IMR-90 (cell line): ENCODE data around the gene MTA3. TPM values are rescaled to one million over a fixed set of nuclear protein-coding genes. Genes with fewer than 3 reads are reported as not detected.

Experiments
- ATAC-seq: fragments of 200-7000 bp; cut with Tn5 transposase; 2 replicates; pipeline ENCODE4 v1.9.1; 2020; ENCODE audit warnings: low read depth, mild to moderate bottlenecking, moderate library complexity
- BruUV-seq: library from RNA; stranded (reverse); fragments of 400-500 nt; replicated peaks from 2 replicates; lab custom pipeline; 2021; lab: Mats Ljungman, UMichigan
- CTCF ChIA-PET: fragments of 300-600 bp; formaldehyde crosslinking; extraction: SDS; loops from one replicate; lab custom pipeline; 2021; ENCODE audit warnings: antibody characterized with exemption; lab: Yijun Ruan, JAX
- POLR2A ChIA-PET: fragments of 300-600 bp; sonication (Branson Sonifier 250); formaldehyde crosslinking; loops from one replicate; lab custom pipeline; 2022; ENCODE audit warnings: antibody characterized with exemption; ENCODE audit not compliant: unreplicated experiment; lab: Charles Lee
- DNase-seq: peaks from one replicate; pipeline ENCODE4 v3.0.0; 2013
- H2AFZ ChIP-seq: replicated peaks from 2 replicates; pipeline ENCODE3; 2013; ENCODE audit warnings: low read length, mild to moderate bottlenecking; ENCODE audit not compliant: poor library complexity
- H2AK5ac ChIP-seq: 2 replicates; pipeline ENCODE4 v1.6.1; 2013; ENCODE audit warnings: low read depth, low read length, inconsistent platforms
- H2AK9ac ChIP-seq: replicated peaks from 2 replicates; pipeline ENCODE3; 2013; ENCODE audit warnings: mild to moderate bottlenecking, low read depth, low read length, moderate library complexity; ENCODE audit not compliant: poor library complexity
- H2BK120ac ChIP-seq: 2 replicates; pipeline ENCODE4 v1.6.1; 2013; ENCODE audit warnings: low read depth, low read length, inconsistent platforms
- H2BK15ac ChIP-seq: 3 replicates; pipeline ENCODE4 v1.6.1; 2013; ENCODE audit warnings: low read depth, low read length, inconsistent platforms
- H2BK20ac ChIP-seq: 2 replicates; pipeline ENCODE4 v1.6.1; 2013; ENCODE audit warnings: low read depth, mild to moderate bottlenecking, inconsistent platforms, low read length, moderate library complexity
- H2BK5ac ChIP-seq: 2 replicates; pipeline ENCODE4 v1.6.1; 2013; ENCODE audit warnings: mild to moderate bottlenecking, low read depth, low read length, inconsistent platforms; ENCODE audit not compliant: poor library complexity, severe bottlenecking
- H3K14ac ChIP-seq: replicated peaks from 2 replicates; pipeline ENCODE4 v1.6.1; 2013; ENCODE audit warnings: low read depth, low read length, inconsistent platforms
- H3K18ac ChIP-seq: 2 replicates; pipeline ENCODE4 v1.6.1; 2013; ENCODE audit warnings: low read depth, low read length, control low read depth
- H3K23ac ChIP-seq: 2 replicates; pipeline ENCODE4 v1.6.1; 2013; ENCODE audit warnings: low read depth, low read length, inconsistent platforms
- H3K27ac ChIP-seq: 2 replicates; pipeline ENCODE4 v1.5.1; 2013; ENCODE audit warnings: mild to moderate bottlenecking, control low read depth, low read length; ENCODE audit not compliant: insufficient read depth
- H3K27me3 ChIP-seq: 2 replicates; pipeline ENCODE4 v1.6.1; 2013; ENCODE audit warnings: low read length; ENCODE audit not compliant: control insufficient read depth, insufficient read depth
- H3K36me3 ChIP-seq: 2 replicates; pipeline ENCODE4 v1.6.1; 2013; ENCODE audit warnings: low read length, mixed read lengths; ENCODE audit not compliant: control insufficient read depth, insufficient read depth
- H3K4ac ChIP-seq: 2 replicates; pipeline ENCODE4 v1.6.1; 2013; ENCODE audit warnings: low read depth, low read length, inconsistent platforms
- H3K4me1 ChIP-seq: 2 replicates; pipeline ENCODE4 v1.6.1; 2013; ENCODE audit warnings: low read length, mixed read lengths; ENCODE audit not compliant: control insufficient read depth, insufficient read depth
- H3K4me2 ChIP-seq: 2 replicates; pipeline ENCODE4 v1.6.1; 2013; ENCODE audit warnings: low read depth, mild to moderate bottlenecking, control low read depth, low read length, moderate library complexity
- H3K4me3 ChIP-seq: 2 replicates; pipeline ENCODE4 v1.5.1; 2013; ENCODE audit warnings: low read depth, mild to moderate bottlenecking, control low read depth, low read length, moderate library complexity; ENCODE audit not compliant: insufficient read depth
- H3K56ac ChIP-seq: 2 replicates; pipeline ENCODE4 v1.6.1; 2013; ENCODE audit warnings: low read length, inconsistent platforms; ENCODE audit not compliant: insufficient read depth; ENCODE audit errors: extremely low read depth
- H3K79me1 ChIP-seq, 2 experiments: 2 replicates each; pipeline ENCODE4 v1.6.1; 2013; ENCODE audit warnings: low read length in 2 of 2, inconsistent platforms in 1 of 2, low read depth in 1 of 2
- H3K9ac ChIP-seq: 2 replicates; pipeline ENCODE4 v1.6.1; 2013; ENCODE audit warnings: low read depth, low read length, control low read depth
- H3K9me1 ChIP-seq: 2 replicates; pipeline ENCODE4 v1.6.1; 2013; ENCODE audit warnings: low read length, inconsistent platforms; ENCODE audit not compliant: insufficient read depth
- H3K9me3 ChIP-seq: 2 replicates; pipeline ENCODE4 v1.6.1; 2013; ENCODE audit warnings: low read length; ENCODE audit not compliant: control insufficient read depth, insufficient read depth
- H4K20me1 ChIP-seq: 2 replicates; pipeline ENCODE4 v1.6.1; 2013; ENCODE audit warnings: low read length, inconsistent platforms; ENCODE audit not compliant: insufficient read depth
- H4K5ac ChIP-seq: 2 replicates; pipeline ENCODE4 v1.6.1; 2013; ENCODE audit warnings: mild to moderate bottlenecking, low read depth, low read length, control low read depth
- H4K8ac ChIP-seq, 2 experiments: 2 replicates each; pipeline ENCODE4 v1.6.1; 2013; ENCODE audit warnings: low read depth in 2 of 2, low read length in 2 of 2, control low read depth in 1 of 2, inconsistent platforms in 1 of 2
- H4K91ac ChIP-seq: 2 replicates; pipeline ENCODE4 v1.6.1; 2013; ENCODE audit warnings: low read depth, low read length, inconsistent platforms; ENCODE audit not compliant: insufficient read depth
- BHLHE40 ChIP-seq: fragments of 150-350 bp; IDR thresholded peaks from 2 replicates; pipeline ENCODE4 v1.6.1; 2016; ENCODE audit warnings: mild to moderate bottlenecking, low read depth, low read length
- CEBPB ChIP-seq: IDR thresholded peaks from 2 replicates; pipeline ENCODE4 v1.6.1; 2012; ENCODE audit warnings: low read depth, low read length, improper control_type of control experiment
- CHD1 ChIP-seq: IDR thresholded peaks from 2 replicates; pipeline ENCODE4 v1.6.1; 2012; ENCODE audit warnings: low read depth, low read length, improper control_type of control experiment
- FOS ChIP-seq: fragments of 150-350 bp; IDR thresholded peaks from 2 replicates; pipeline ENCODE4 v1.6.1; 2016; ENCODE audit warnings: low read depth, low read length
- MAZ ChIP-seq: IDR thresholded peaks from 2 replicates; pipeline ENCODE4 v1.6.1; 2012; ENCODE audit warnings: low read depth, mild to moderate bottlenecking, low read length, improper control_type of control experiment, moderate library complexity, borderline replicate concordance
- MXI1 ChIP-seq: IDR thresholded peaks from 2 replicates; pipeline ENCODE4 v1.6.1; 2012; ENCODE audit warnings: low read depth, mild to moderate bottlenecking, low read length, moderate library complexity, borderline replicate concordance
- NFE2L2 ChIP-seq: fragments of 150-350 bp; IDR thresholded peaks from 2 replicates; pipeline ENCODE4 v1.6.1; 2016; ENCODE audit warnings: low read depth, mild to moderate bottlenecking, low read length
- POLR2A ChIP-seq: IDR thresholded peaks from 2 replicates; pipeline ENCODE4 v1.6.1; 2012; ENCODE audit warnings: mild to moderate bottlenecking, low read depth, low read length
- RAD21 ChIP-seq: IDR thresholded peaks from 2 replicates; pipeline ENCODE4 v1.6.1; 2012; ENCODE audit warnings: low read length, improper control_type of control experiment
- RCOR1 ChIP-seq: IDR thresholded peaks from 2 replicates; pipeline ENCODE4 v1.6.1; 2012; ENCODE audit warnings: mild to moderate bottlenecking, low read length, improper control_type of control experiment; ENCODE audit not compliant: insufficient replicate concordance
- RFX5 ChIP-seq: IDR thresholded peaks from 2 replicates; pipeline ENCODE4 v1.8.0; 2012; ENCODE audit warnings: low read depth, mild to moderate bottlenecking, low read length, moderate library complexity
- SMC3 ChIP-seq: fragments of 150-350 bp; IDR thresholded peaks from 2 replicates; pipeline ENCODE4 v1.6.1; 2016; ENCODE audit warnings: low read depth, mild to moderate bottlenecking, antibody characterized with exemption, low read length, moderate library complexity
- WGBS, 2 experiments: methylation state at CpG; one replicate each; pipeline versions ENCODE4 v1.1.5 to v1.1.7; 2013; ENCODE audit warnings: missing lambda C conversion rate in 2 of 2; ENCODE audit not compliant: insufficient read length in 1 of 2; ENCODE audit errors: extremely low coverage in 2 of 2; 5-methylcytosine and 5-hydroxymethylcytosine counted together
- dilution Hi-C: fragments of 300-500 bp; cut with HindIII; formaldehyde crosslinking; loops from one replicate; pipeline ENCODE4 v1.14.3; 2018; ENCODE audit warnings: low sequenced_read_pairs; ENCODE audit not compliant: unreplicated experiment
- in situ Hi-C: fragments of 300-500 bp; cut with MboI; formaldehyde crosslinking; loops from 3 replicates; pipeline ENCODE4 v1.14.3; 2019; ENCODE audit warnings: low sequenced_read_pairs, inconsistent platforms, mixed read lengths
- intact Hi-C: fragments of 100-400 bp; cut with micrococcal nuclease; formaldehyde crosslinking; loops from 2 replicates; pipeline ENCODE4 v1.10.0; 2022
- polyA plus RNA-seq, 3 experiments: library from polyadenylated mRNA; depleted of rRNA; stranded (reverse); fragments of >200 nt; gene quantifications; 2 replicates each; pipeline ENCODE4 v1.2.3, GENCODE V29; 2012; ENCODE audit warnings: low replicate concordance in 1 of 3
- total RNA-seq: library from RNA; depleted of rRNA; stranded (reverse); fragments of >200 nt; gene quantifications from 2 replicates; pipeline ENCODE4 v1.2.3, GENCODE V29; 2012
- TF ChIP-seq, protein P1 (sequence below): fragments of 150-350 bp; IDR thresholded peaks from 2 replicates; pipeline ENCODE4 v1.6.1; 2016; ENCODE audit warnings: low read depth, mild to moderate bottlenecking, low read length, moderate library complexity, borderline replicate concordance
- TF ChIP-seq, protein P2 (sequence below): conservative IDR thresholded peaks from 2 replicates; pipeline ENCODE4 v1.5.1; 2012; ENCODE audit warnings: mild to moderate bottlenecking, low read depth, low read length, improper control_type of control experiment

MTA3 gene
- total and polyA plus RNA-seq, 2 of the 4 experiments (the other 2 are of a cell fraction): 31.9 to 34.3 TPM

GRCh38 chr2:42801381-42801780 lies 232.9 kb downstream of the MTA3 start:
- no peak overlapping the region for H3K4me3 ChIP-seq
- no peak overlapping the region for H2BK120ac ChIP-seq
- peak; percentile 60 for ATAC-seq
- H2BK20ac ChIP-seq: no peak overlapping the region
- peak overlapping the region; percentile 25; the same call in 1 of the 2 replicates for H3K27ac ChIP-seq
- H2BK5ac ChIP-seq: no peak overlapping the region
- H3K23ac ChIP-seq: no peak overlapping the region
- no peaks in the 10 kb centered on the region for H3K36me3 ChIP-seq
- H4K20me1 ChIP-seq: no peaks in the 10 kb centered on the region
- peaks cover 5% of the 10 kb centered on the region; the same call in 1 of the 2 replicates for H3K27me3 ChIP-seq
- no peak overlapping the region for H4K8ac ChIP-seq
- no TSS peak for BruUV-seq
- 29% methylated on average over 1 of the region's 4 CpGs; no CpG with 5 or more reads in 1 of the 2 experiments for WGBS, 2 experiments
- ChIA-PET CTCF (interaction anchor here (0.6 kb wide), 1 partner anchor 12 kb away, joined by 4 read pairs; no protein-coding TSS in a partner anchor), POLR2A (interaction anchor here (0.6 to 1.7 kb wide), 2 partner anchors 9 to 274 kb away, joined by 4 to 16 read pairs; no protein-coding TSS in a partner anchor)
- H2AFZ ChIP-seq: no peak overlapping the region
- peak overlapping the region; percentile 20; the same call in 1 of the 2 replicates for H3K18ac ChIP-seq
- no peaks in the 10 kb centered on the region for H3K9me1 ChIP-seq
- dilution Hi-C loops: no loop called here
- H3K4me2 ChIP-seq: no peak overlapping the region
- TF ChIP-seq MXI1 (no peak), SMC3 (no peak), CEBPB (no peak), RCOR1 (no peak), RAD21 (no peak), RFX5 (no peak), NFE2L2 (no peak), MAZ (no peak), POLR2A (no peak), CHD1 (no peak), BHLHE40 (no peak), FOS (no peak)
- TF ChIP-seq, protein P1, sequence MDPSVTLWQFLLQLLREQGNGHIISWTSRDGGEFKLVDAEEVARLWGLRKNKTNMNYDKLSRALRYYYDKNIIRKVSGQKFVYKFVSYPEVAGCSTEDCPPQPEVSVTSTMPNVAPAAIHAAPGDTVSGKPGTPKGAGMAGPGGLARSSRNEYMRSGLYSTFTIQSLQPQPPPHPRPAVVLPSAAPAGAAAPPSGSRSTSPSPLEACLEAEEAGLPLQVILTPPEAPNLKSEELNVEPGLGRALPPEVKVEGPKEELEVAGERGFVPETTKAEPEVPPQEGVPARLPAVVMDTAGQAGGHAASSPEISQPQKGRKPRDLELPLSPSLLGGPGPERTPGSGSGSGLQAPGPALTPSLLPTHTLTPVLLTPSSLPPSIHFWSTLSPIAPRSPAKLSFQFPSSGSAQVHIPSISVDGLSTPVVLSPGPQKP: no peak
- TF ChIP-seq, protein P2, sequence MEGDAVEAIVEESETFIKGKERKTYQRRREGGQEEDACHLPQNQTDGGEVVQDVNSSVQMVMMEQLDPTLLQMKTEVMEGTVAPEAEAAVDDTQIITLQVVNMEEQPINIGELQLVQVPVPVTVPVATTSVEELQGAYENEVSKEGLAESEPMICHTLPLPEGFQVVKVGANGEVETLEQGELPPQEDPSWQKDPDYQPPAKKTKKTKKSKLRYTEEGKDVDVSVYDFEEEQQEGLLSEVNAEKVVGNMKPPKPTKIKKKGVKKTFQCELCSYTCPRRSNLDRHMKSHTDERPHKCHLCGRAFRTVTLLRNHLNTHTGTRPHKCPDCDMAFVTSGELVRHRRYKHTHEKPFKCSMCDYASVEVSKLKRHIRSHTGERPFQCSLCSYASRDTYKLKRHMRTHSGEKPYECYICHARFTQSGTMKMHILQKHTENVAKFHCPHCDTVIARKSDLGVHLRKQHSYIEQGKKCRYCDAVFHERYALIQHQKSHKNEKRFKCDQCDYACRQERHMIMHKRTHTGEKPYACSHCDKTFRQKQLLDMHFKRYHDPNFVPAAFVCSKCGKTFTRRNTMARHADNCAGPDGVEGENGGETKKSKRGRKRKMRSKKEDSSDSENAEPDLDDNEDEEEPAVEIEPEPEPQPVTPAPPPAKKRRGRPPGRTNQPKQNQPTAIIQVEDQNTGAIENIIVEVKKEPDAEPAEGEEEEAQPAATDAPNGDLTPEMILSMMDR: no peak
- no peaks in the 10 kb centered on the region for H3K9me3 ChIP-seq
- H3K9ac ChIP-seq: no peak overlapping the region
- H4K91ac ChIP-seq: no peak overlapping the region
- intact Hi-C loops: loop anchor here (5.0 kb wide), 1 partner anchor 94 kb away; no protein-coding TSS in a partner anchor
- no peak overlapping the region for H2AK5ac ChIP-seq
- peak; percentile 9 for DNase-seq
- no peak overlapping the region for H3K4ac ChIP-seq
- H2BK15ac ChIP-seq: no peak overlapping the region
- no peak overlapping the region for H3K14ac ChIP-seq
- H2AK9ac ChIP-seq: no peak overlapping the region
- no peaks in the 10 kb centered on the region for H3K79me1 ChIP-seq
- H3K56ac ChIP-seq: no peak overlapping the region
- in situ Hi-C loops: no loop called here
- peaks cover 10% of the 10 kb centered on the region for H3K4me1 ChIP-seq
- H4K5ac ChIP-seq: peak overlapping the region; percentile 0; the same call in 1 of the 2 replicates
